Measurements from ENCODE around the gene PNMA8B. TPM values are rescaled to one million over a fixed set of nuclear protein-coding genes. Genes with fewer than 3 reads are reported as not detected.

The PNMA8B gene
- total RNA-seq, 6 donors from 2014 or later, result 0.39 to 2.7 (median 1.6) TPM

- ATAC-seq (ENCODE audit: low FRiP score in 2 of 2) (no peak), DNase-seq (no peak)
- 55 to 62% methylated on average over 6 to 7 of the region's 7 CpGs for WGBS, 2 donors
- no peaks in the 10 kb centered on the region for H3K27me3 ChIP-seq
- no peak overlapping the region for H3K27ac ChIP-seq
- no peaks in the 10 kb centered on the region for H3K36me3 ChIP-seq
- no peaks in the 10 kb centered on the region for H3K4me1 ChIP-seq
- no peak overlapping the region for H3K4me3 ChIP-seq
- peaks cover 0 to 3% (median 0%) of the 10 kb centered on the region in 4 donors for H3K9me3 ChIP-seq
- TF ChIP-seq POLR2AphosphoS5 (IDR thresholded peaks at IDR 0.05), result no peak
- TF ChIP-seq POLR2A (IDR thresholded peaks at IDR 0.05), result no peak
- TF ChIP-seq, protein P1, sequence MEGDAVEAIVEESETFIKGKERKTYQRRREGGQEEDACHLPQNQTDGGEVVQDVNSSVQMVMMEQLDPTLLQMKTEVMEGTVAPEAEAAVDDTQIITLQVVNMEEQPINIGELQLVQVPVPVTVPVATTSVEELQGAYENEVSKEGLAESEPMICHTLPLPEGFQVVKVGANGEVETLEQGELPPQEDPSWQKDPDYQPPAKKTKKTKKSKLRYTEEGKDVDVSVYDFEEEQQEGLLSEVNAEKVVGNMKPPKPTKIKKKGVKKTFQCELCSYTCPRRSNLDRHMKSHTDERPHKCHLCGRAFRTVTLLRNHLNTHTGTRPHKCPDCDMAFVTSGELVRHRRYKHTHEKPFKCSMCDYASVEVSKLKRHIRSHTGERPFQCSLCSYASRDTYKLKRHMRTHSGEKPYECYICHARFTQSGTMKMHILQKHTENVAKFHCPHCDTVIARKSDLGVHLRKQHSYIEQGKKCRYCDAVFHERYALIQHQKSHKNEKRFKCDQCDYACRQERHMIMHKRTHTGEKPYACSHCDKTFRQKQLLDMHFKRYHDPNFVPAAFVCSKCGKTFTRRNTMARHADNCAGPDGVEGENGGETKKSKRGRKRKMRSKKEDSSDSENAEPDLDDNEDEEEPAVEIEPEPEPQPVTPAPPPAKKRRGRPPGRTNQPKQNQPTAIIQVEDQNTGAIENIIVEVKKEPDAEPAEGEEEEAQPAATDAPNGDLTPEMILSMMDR (IDR thresholded peaks at IDR 0.05), result no peak
- no peak for TF ChIP-seq EP300 (IDR thresholded peaks at IDR 0.05)
These were observed 46.4 kb downstream of the PNMA8B start for GRCh38 chr19:46449228-46449627.

GRCh38 chr19:46448601-46449000 lies 47.1 kb downstream of the PNMA8B start:
- H3K36me3 ChIP-seq, result no peaks in the 10 kb centered on the region
- peaks cover 0 to 3% (median 0%) of the 10 kb centered on the region in 4 donors for H3K9me3 ChIP-seq
- no peak overlapping the region for H3K27ac ChIP-seq
- no peak overlapping the region for H3K4me3 ChIP-seq
- 91 to 95% methylated on average over 10 of the region's 10 CpGs for WGBS, 2 donors
- no peaks in the 10 kb centered on the region for H3K27me3 ChIP-seq
- ATAC-seq (ENCODE audit: low FRiP score in 2 of 2) (no peak), DNase-seq (no peak)
- TF ChIP-seq EP300 (IDR thresholded peaks at IDR 0.05) (no peak), POLR2AphosphoS5 (IDR thresholded peaks at IDR 0.05) (no peak), POLR2A (IDR thresholded peaks at IDR 0.05) (no peak)
- TF ChIP-seq, protein P1 (IDR thresholded peaks at IDR 0.05), result no peak
- H3K4me1 ChIP-seq, result no peaks in the 10 kb centered on the region

DNA sequence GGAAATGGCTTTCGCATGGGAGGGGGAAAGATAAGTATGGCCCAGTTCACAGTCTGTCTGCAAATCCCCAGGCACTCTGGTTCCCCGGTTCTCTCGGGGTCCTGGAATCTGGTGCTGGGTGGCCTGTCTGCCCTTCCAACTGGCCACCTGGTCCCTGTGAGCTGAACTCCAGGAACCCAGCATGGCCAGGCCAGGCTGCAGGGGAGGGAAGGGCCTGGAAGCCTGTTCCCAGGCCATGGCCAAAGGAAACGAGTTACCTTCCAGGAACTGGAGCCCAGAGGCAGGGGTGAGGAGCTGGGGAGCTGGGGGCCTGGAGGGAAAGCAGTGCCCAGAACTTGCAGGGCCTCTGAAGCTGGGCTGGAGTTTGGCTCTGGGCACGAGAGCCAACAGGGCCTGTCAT lies 47.8 kb downstream of the PNMA8B start:
- TF ChIP-seq, protein P1 (IDR thresholded peaks at IDR 0.05), result no peak
- no peak for TF ChIP-seq EP300 (IDR thresholded peaks at IDR 0.05)
- no peak for TF ChIP-seq POLR2A (IDR thresholded peaks at IDR 0.05)
- no peak for TF ChIP-seq POLR2AphosphoS5 (IDR thresholded peaks at IDR 0.05)
- no peaks in the 10 kb centered on the region for H3K27me3 ChIP-seq
- DNase-seq, result no peak
- no peaks in the 10 kb centered on the region for H3K36me3 ChIP-seq
- no peak for ATAC-seq (ENCODE audit: low FRiP score in 2 of 2)
- peaks cover 0 to 4% (median 3%) of the 10 kb centered on the region in 4 donors for H3K4me1 ChIP-seq
- no peak overlapping the region for H3K4me3 ChIP-seq
- 74% methylated on average over 5 of the region's 5 CpGs for WGBS, 2 donors
- no peak overlapping the region for H3K27ac ChIP-seq
- H3K9me3 ChIP-seq, result peaks cover 0 to 3% (median 0%) of the 10 kb centered on the region in 4 donors

- Histone ChIP-seq H3K36me3 (no peaks in the 10 kb centered on the region), H3K4me1 (peaks cover 0 to 5% (median 4%) of the 10 kb centered on the region in 4 donors), H3K4me3 (no peak overlapping the region), H3K9me3 (peaks cover 0 to 3% (median 0%) of the 10 kb centered on the region in 4 donors), H3K27me3 (no peaks in the 10 kb centered on the region), H3K27ac (no peak overlapping the region)
- ATAC-seq (ENCODE audit: low FRiP score in 2 of 2), result no peak
- DNase-seq, result no peak
- WGBS, 2 donors, result 24 to 45% methylated on average over 3 of the region's 3 CpGs
- TF ChIP-seq, protein P1 (IDR thresholded peaks at IDR 0.05), result no peak
- TF ChIP-seq EP300 (IDR thresholded peaks at IDR 0.05), result no peak
These were observed 48.7 kb downstream of the PNMA8B start for GRCh38 chr19:46447006-46447405.

- no peak for DNase-seq
- Histone ChIP-seq H3K27ac (no peak overlapping the region), H3K4me1 (peaks cover 0 to 5% (median 4%) of the 10 kb centered on the region in 4 donors), H3K4me3 (no peak overlapping the region), H3K9me3 (peaks cover 0 to 3% (median 0%) of the 10 kb centered on the region in 4 donors), H3K36me3 (no peaks in the 10 kb centered on the region), H3K27me3 (no peaks in the 10 kb centered on the region)
- ATAC-seq (ENCODE audit: low FRiP score in 2 of 2), result no peak
- 84 to 85% methylated on average over 14 to 15 of the region's 15 CpGs for WGBS, 2 donors
- TF ChIP-seq, protein P1 (IDR thresholded peaks at IDR 0.05), result no peak
- TF ChIP-seq EP300 (IDR thresholded peaks at IDR 0.05), result no peak
- TF ChIP-seq POLR2AphosphoS5 (IDR thresholded peaks at IDR 0.05), result no peak
- TF ChIP-seq POLR2A (IDR thresholded peaks at IDR 0.05), result no peak
These were observed 49.6 kb downstream of the PNMA8B start for GRCh38 chr19:46446021-46446420.
